RPMI7951 (cell line): ENCODE data around the gene DGCR8. TPM values are rescaled to one million over a fixed set of nuclear protein-coding genes. Genes with fewer than 3 reads are reported as not detected.
A peak's percentile ranks its signal among the peaks of the same experiment; 100 is the strongest.
"Not testable (repeated sequence)": the region's sequence is repeated elsewhere in the genome, so short reads cannot be mapped to it uniquely, and the experiment has no call there.

ENCODE experiments used
- DNase-seq: peaks from one replicate; pipeline ENCODE4 v3.0.0-alpha.2; 2012; ENCODE audit warnings: low read depth
- total RNA-seq: library from RNA; depleted of rRNA; stranded (reverse); fragments of >200 nt; shearing (Covaris generic); gene quantifications from 2 replicates; pipeline ENCODE4 v1.2.3, GENCODE V29; 2014; rRNA removed

DGCR8 gene
- total RNA-seq, 1 experiment from 2014 or later: 9.9 TPM

GRCh38 chr22:20152464-20152890 lies 72.4 kb downstream of the DGCR8 start:
- DNase-seq: no peak

GRCh38 chr22:20153945-20154344 lies 73.9 kb downstream of the DGCR8 start:
- DNase-seq: no peak

GRCh38 chr22:20154602-20155187 lies 74.7 kb downstream of the DGCR8 start:
- DNase-seq: no peak

GRCh38 chr22:20155330-20156041 lies 75.4 kb downstream of the DGCR8 start:
- peak; percentile 88 for DNase-seq

- no peak for DNase-seq
These were observed 76.0 kb downstream of the DGCR8 start for GRCh38 chr22:20156042-20156389.

GRCh38 chr22:20156611-20157429 lies 76.8 kb downstream of the DGCR8 start:
- peak; percentile 45 for DNase-seq

GRCh38 chr22:20157430-20158183 lies 77.6 kb downstream of the DGCR8 start:
- no peak for DNase-seq

GRCh38 chr22:20158391-20159036 lies 78.5 kb downstream of the DGCR8 start:
- DNase-seq: no peak

- no peak for DNase-seq
These were observed 79.0 kb downstream of the DGCR8 start for GRCh38 chr22:20159076-20159475.

GRCh38 chr22:20159531-20159930 lies 79.5 kb downstream of the DGCR8 start:
- DNase-seq: not testable (repeated sequence)

- DNase-seq: no peak
These were observed 80.0 kb downstream of the DGCR8 start for GRCh38 chr22:20160041-20160440.

Other genes starting within 250 kb of the DGCR8 start
- gene GNB1L, start 225.4 kb upstream of the DGCR8 start, total RNA-seq: 11.9 and 12.4 TPM in 2 replicates
- 5.0 and 8.5 TPM in 2 replicates for gene RTL10, start 225.4 kb upstream of the DGCR8 start, total RNA-seq
- gene COMT, start 138.5 kb upstream of the DGCR8 start, total RNA-seq: 125 and 152 TPM in 2 replicates
- 23.2 and 24.9 TPM in 2 replicates for gene TXNRD2, start 138.4 kb upstream of the DGCR8 start, total RNA-seq
- gene ARVCF, start 63.4 kb upstream of the DGCR8 start, total RNA-seq: 0.98 and 2.8 TPM in 2 replicates
- gene TANGO2, start 59.1 kb upstream of the DGCR8 start, total RNA-seq: 14.9 and 19.3 TPM in 2 replicates
- 528 and 684 TPM in 2 replicates for gene RANBP1, start 35.9 kb downstream of the DGCR8 start, total RNA-seq
- gene TRMT2A, start 37.0 kb downstream of the DGCR8 start, total RNA-seq: 14.7 and 16.2 TPM in 2 replicates
- gene ZDHHC8, start 51.6 kb downstream of the DGCR8 start, total RNA-seq: 3.4 TPM in 2 replicates
- 0.68 TPM in 1 of 2 replicates, not detected in the other for gene CCDC188, start 70.8 kb downstream of the DGCR8 start, total RNA-seq
- gene RTN4R, start 188.1 kb downstream of the DGCR8 start, total RNA-seq: 0.12 and 0.39 TPM in 2 replicates
- 39.7 and 41.8 TPM in 2 replicates for gene DGCR6L, start 239.8 kb downstream of the DGCR8 start, total RNA-seq